Mesenteric fat pad (tissue), 1 donor: ENCODE data around the gene AQP3. TPM values are rescaled to one million over a fixed set of nuclear protein-coding genes. Genes with fewer than 3 reads are reported as not detected.
"Not testable (repeated sequence)": the region's sequence is repeated elsewhere in the genome, so short reads cannot be mapped to it uniquely, and the experiment has no call there.

Experiments
- DNase-seq: peaks from one replicate; pipeline ENCODE4 v3.0.0-alpha.2; 2020; ENCODE audit warnings: low spot score
- total RNA-seq: library from RNA; stranded (reverse); fragmentation: NEBNext Ultra II Directional; extraction: Animal tissue kit (Norgen Biotek cat#: 25700); gene quantifications from one replicate; pipeline ENCODE4 v1.2.1, GENCODE V29; 2021
- donor health status: DM: yes; HTN: yes; CAD: no.

Gene AQP3
- total RNA-seq, 1 donor from 2014 or later = 27.7 TPM

DNA sequence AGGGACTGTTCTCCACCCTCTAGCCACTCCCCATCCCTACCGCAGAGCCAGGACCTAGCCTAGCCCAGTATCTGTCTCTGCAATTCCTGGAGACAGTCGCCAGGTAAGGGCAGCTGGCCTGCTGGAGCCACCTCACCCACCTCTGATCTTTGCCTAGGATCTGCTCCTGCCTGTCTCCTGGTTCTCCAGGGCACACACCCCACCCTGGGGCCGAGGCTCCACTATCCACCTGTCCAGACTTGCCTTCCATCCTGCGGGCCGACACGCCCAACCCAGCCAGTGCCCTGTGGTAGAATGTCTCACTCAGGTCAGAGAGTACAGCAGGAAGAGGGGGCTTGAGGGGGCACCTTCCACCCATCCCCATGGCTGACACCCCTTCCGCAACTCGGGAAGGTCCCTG, 29.3 kb downstream of the AQP3 start:
- no peak for DNase-seq

DNA sequence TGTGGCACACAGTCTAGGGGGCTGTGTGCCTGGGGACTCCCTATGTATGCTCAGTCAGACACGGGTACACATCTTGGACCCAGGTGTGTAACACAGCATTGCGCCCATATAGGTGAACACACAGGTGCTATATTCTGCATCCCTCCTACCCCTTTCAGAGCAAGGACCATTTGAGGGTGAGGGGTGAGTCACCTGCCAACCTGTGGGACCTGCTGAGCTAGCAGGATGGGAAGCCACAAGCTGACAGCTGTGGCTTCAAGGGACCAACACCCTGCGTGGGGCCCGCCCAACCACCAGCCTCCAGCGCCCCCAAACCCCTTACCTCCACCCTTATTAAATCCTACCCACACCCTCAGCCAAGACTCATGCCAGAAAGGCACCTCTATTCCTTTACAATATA, 30.4 kb downstream of the AQP3 start:
- no peak for DNase-seq

- no peak for DNase-seq
Measured at GRCh38 chr9:33415501-33416038, 31.8 kb downstream of the AQP3 start.

- DNase-seq = no peak
Measured at GRCh38 chr9:33414889-33415500, 32.4 kb downstream of the AQP3 start.

DNA sequence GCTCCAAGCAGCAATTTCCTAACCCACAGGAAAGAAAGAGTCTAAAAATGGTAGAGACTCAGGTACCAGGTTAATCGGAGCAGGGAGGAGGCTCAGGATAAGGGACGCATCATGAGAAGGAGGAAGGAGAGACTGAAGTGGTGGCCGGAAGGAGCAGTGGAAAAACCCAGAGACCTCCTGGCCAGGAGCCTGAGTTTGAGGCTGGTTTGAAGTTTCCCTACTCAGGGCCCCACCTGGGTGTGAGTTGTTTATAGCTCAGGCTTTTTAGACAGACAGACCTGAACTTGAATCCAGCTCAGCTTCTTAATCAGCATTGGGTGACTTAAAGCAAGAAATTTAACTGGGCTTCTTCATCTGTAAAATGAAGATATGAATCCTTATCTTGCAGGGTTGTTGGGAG, 33.1 kb downstream of the AQP3 start:
- no peak for DNase-seq

DNA sequence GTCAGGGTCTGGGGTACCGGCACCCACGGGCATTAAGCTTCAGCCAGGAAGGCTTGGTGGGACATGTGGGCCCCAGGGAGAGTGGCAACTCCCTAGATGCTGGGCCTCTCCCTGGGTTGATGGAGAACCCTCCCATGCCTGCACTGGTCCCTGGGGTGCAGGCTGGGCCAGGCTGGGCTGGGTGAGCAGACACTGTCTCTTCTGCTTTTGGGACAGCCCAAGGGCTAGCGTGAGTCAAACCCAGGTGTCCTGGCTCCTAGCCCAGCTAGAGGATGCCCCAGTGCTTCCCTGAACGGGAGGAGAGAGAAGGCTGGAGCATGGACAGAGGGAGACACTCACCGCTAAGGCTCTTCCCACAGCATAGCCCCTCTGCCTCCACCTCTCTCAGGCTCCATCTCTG, 39.3 kb downstream of the AQP3 start:
- DNase-seq = no peak

- DNase-seq = no peak
Measured at GRCh38 chr9:33407061-33407460, 40.3 kb downstream of the AQP3 start.

DNA sequence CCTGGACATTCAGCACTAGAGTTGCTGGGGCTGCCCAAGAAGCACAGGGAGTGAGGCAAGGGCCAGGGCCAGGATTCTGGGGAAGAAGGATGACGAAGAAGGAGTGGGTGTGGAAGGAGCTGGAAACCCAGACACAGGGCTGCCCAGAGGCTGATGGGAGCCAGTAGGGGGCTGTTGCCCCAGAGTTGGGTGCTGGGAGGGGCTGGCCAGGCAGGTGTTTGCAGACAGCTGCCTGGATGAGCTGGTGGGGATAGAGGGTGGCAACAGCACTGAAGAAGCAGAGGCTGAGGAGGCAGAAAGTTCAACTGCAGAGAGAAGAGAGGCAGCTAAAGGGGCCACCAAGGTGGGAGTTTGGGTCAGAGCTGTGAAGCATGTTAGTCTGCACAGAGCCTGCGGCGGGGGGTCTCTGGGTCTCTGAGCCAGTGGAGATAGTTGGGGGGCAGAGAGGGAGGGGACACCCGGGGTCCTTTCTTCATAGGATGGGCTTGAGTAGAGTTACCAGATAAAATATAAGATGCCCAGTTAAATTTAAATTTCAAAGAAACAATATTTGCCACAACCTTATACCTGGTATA, 42.5 kb downstream of the AQP3 start:
- no peak for DNase-seq

- DNase-seq = no peak
Measured at GRCh38 chr9:33403941-33404787, 43.2 kb downstream of the AQP3 start.

DNA sequence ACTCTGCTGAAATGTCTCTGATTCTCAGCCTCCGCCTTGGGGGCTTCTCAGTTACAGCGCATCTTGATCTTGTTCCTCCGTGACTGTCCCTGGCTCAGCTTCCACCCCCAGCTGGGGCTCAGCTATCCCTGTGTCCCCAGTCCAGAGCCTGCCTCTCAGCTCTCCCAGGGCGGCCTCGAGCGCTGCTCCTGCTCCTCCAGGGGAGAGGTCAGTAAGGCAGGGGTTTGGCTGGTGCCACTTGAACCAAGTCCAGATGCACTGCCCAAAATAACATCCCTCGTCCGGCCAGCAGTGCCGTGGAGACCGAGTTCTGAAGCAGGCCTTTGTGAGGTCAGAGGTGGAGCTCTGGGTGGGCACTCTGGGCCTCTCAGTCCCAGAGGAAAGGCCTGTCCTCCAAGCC, 45.0 kb downstream of the AQP3 start, which contains the start of gene AQP7:
Gene AQP7, minus strand, starts transcription at position 198 of the 400 bp plus-strand sequence. CDS start 1,306 bp downstream, outside the sequence.
- not testable (repeated sequence) for DNase-seq

DNA sequence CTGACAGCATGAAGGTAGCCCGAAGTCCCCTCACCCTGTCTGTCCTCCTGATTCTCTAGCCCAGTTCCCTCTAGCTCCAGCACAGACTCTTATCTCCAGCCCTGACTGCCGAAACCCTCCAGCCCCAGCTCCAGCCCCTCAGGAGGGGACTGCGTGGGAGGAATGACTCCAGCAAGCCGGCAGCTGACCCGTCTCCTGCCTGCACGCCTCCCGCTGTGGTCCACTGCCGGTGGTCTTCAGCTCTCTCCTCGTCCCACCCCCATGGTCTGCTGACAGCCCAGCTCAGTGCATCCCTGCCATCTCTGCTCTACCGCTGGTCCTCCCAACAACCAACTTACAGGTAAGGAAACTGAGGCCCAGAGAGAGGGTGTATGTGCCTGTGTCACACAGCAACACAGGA, 45.6 kb downstream of the AQP3 start:
- not testable (repeated sequence) for DNase-seq

- DNase-seq = not testable (repeated sequence)
Measured at GRCh38 chr9:33399047-33399446, 48.3 kb downstream of the AQP3 start.

DNA sequence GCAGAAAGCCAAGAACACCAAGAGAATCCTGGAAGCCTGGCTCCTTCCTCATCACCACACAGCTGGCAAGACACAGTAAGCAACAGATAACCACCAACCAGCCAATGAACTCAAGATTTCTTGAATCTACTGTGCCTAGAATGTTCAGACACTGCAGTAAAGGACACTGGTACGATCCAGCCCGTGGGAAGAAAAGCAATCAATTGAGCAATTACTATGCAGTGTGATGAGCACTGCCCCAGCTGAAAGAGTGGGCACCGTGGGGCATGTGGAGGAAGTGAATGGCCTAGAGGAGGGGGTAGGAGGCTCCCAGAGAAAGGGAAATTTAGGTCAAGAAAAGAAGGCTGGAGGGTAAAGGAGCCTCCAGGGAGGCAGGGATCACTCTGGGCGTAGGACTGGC, 49.6 kb downstream of the AQP3 start:
- DNase-seq = not testable (repeated sequence)

DNA sequence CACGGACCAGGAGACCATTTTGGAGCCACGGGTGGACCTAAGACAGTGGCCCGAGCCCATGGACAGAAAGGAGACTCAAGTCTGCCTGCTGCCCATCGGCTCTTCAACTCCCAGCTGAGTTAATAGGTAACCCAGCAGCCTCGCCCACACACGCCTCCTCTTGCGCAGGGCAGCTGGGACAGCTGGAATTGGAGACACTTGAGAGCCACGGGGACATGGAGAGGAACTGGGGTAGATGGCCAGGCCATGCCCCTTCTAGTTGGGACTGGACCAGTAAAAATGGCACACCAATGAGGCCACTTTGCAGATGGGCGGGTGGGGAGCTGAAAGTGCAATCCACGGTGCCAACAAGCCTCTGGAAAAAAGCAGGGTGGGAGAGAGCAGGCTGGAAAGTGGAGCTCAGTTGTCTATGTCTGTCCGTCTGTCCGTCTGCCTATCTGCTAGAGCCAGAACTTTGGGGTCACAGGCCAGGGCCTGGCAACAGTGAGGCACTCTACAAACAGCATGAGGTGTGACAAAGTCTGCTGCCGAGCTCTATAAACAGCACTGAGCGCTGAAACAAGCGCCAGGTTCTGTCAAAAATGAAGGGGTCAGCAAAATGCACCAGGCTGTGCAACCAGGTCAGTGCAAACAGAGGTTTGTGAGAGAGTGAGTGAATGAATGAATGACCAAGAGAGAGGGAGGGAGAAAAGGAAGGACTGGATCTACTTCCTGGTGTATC, 52.1 kb downstream of the AQP3 start:
- not testable (repeated sequence) for DNase-seq

DNA sequence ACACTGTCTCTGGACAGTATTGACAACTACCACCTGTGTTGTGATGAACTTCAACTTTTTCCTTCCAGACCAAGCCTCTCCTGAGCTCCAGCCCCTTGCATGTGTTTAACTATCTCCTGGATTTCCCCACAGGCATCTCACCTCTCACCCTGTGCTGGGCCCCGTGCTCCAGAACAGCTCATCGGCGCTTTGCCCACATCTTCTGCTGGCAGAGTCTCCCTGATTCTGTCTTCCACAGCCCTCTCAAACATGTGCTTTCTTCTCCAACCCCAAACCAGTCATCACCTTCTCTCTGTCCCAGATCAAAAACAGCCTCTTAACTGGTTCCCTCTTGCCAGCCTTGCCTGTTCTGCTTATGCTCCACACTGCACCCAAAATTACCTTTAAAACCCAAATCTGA, 53.4 kb downstream of the AQP3 start:
- DNase-seq = not testable (repeated sequence)

DNA sequence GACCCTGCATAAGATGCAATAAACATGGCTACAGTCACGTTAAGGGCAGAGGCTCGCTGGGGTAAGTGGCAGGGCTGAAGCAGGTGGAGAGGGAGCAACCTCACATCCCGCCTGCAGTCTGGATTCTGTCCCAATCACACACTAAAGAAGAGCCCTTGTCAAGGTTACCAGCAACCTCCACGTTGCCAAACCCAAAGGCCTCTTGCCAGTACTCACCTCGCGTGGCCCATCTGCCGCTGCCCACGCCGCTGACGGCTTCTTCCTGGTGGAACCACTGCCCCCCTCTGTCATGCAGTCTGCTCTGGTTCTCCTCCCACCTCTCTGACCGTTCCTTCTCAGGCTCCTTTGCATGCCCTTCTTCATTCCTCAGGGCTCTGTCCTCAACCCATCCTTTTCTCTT, 53.8 kb downstream of the AQP3 start:
- DNase-seq = no peak

DNA sequence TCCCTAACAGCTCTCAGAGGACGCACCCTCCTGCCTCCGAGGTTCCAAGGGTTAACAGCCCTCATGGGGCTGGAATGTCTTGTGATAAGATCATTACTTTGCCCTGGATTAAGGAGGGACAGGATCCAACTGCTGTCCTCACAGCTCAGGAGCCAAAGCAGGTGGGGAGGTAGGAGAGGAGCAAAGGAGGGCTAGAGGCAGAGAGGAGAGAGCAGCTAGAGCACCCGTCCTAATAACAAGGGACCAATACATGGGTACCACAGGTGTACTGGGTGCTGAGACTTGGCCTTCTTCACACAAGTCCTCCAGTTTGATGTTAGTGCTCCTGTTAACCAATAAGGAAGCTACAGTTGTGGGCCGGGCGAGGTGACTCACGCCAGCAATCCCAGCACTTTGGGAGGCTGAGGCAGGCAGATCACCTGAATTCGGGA, 54.8 kb downstream of the AQP3 start:
- not testable (repeated sequence) for DNase-seq
